ENCODE data around the gene KRTAP21-2.
"Not testable (repeated sequence)": the region's sequence is repeated elsewhere in the genome, so short reads cannot be mapped to it uniquely, and the experiment has no call there.

Gene KRTAP21-2

GRCh38 chr21:30747159-30747558 is at the start of gene KRTAP21-2:
KRTAP21-2 (minus strand) TSS chr21:30747259; CDS start chr21:30747202, 57 bp downstream.
- DNase-seq (ENCODE audit: low read depth): no peak
- H3K4me3 ChIP-seq (ENCODE audit: low read length): no peak within 1 kb of the TSS
- no peak for TF ChIP-seq CTCF (IDR thresholded peaks at IDR 0.05; ENCODE audit: insufficient read depth, low read depth, low read length, missing control alignments)

GRCh38 chr21:30793581-30794314 is 46.7 kb upstream of the KRTAP21-2 start:
- no peak for DNase-seq (ENCODE audit: low read depth)
- no peak overlapping the region for H3K4me3 ChIP-seq (ENCODE audit: low read length)
- no peak for TF ChIP-seq CTCF (IDR thresholded peaks at IDR 0.05; ENCODE audit: insufficient read depth, low read depth, low read length, missing control alignments)

- no peak for DNase-seq (ENCODE audit: low read depth)
- no peak for TF ChIP-seq CTCF (IDR thresholded peaks at IDR 0.05; ENCODE audit: insufficient read depth, low read depth, low read length, missing control alignments)
Observed at GRCh38 chr21:30779249-30779648, 32.2 kb upstream of the KRTAP21-2 start.

GRCh38 chr21:30769724-30770431 is 22.8 kb upstream of the KRTAP21-2 start:
- H3K4me3 ChIP-seq (ENCODE audit: low read length): no peak overlapping the region
- TF ChIP-seq CTCF (IDR thresholded peaks at IDR 0.05; ENCODE audit: insufficient read depth, low read depth, low read length, missing control alignments): no peak
- DNase-seq (ENCODE audit: low read depth): peak; percentile 3

More at GRCh38 chr21:30779249-30779648, 32.2 kb upstream of the KRTAP21-2 start:
- no peak overlapping the region for H3K4me3 ChIP-seq (ENCODE audit: low read length)

- H3K4me3 ChIP-seq (ENCODE audit: low read length): no peak overlapping the region
- no peak for TF ChIP-seq CTCF (IDR thresholded peaks at IDR 0.05; ENCODE audit: insufficient read depth, low read depth, low read length, missing control alignments)
- DNase-seq (ENCODE audit: low read depth): no peak
Observed at GRCh38 chr21:30760776-30761175, 13.7 kb upstream of the KRTAP21-2 start.

GRCh38 chr21:30758306-30758705 is 11.2 kb upstream of the KRTAP21-2 start:
- TF ChIP-seq CTCF (IDR thresholded peaks at IDR 0.05; ENCODE audit: insufficient read depth, low read depth, low read length, missing control alignments): no peak
- no peak overlapping the region for H3K4me3 ChIP-seq (ENCODE audit: low read length)
- DNase-seq (ENCODE audit: low read depth): no peak

GRCh38 chr21:30755328-30755727 is 8.3 kb upstream of the KRTAP21-2 start, which contains the start of gene KRTAP21-1:
KRTAP21-1 (minus strand) TSS chr21:30755428; CDS start chr21:30755378, 50 bp downstream.
- not testable (repeated sequence) for DNase-seq (ENCODE audit: low read depth)

More at GRCh38 chr21:30755328-30755727, 8.3 kb upstream of the KRTAP21-2 start, which contains the start of gene KRTAP21-1:
- H3K4me3 ChIP-seq (ENCODE audit: low read length): not testable (repeated sequence)
